Spleen (tissue), 11 donors: Measurements from ENCODE around the gene PLD4. TPM values are rescaled to one million over a fixed set of nuclear protein-coding genes. Genes with fewer than 3 reads are reported as not detected.
"Not testable (repeated sequence)": the region's sequence is repeated elsewhere in the genome, so short reads cannot be mapped to it uniquely, and the experiment has no call there.

ENCODE experiments used
- DNase-seq: peaks from one replicate; pipeline ENCODE4 v3.0.0-alpha.2; 2020
- H3K27ac ChIP-seq, 8 donors: fragments of 200-600 bp; sonication (generic) in 7 of 8; 1 replicate in 4 of 8; 2 replicates in 4 of 8; pipeline versions ENCODE4 v1.5.0 to v1.8.0; 2016 to 2021; ENCODE audit warnings: inconsistent platforms in 4 of 8, mild to moderate bottlenecking in 4 of 8, moderate library complexity in 1 of 8
- H3K27me3 ChIP-seq, 7 donors: fragments of 200-600 bp; sonication (generic) in 6 of 7; replicated peaks in 1 of 7; 1 replicate in 4 of 7; 2 replicates in 3 of 7; pipeline versions ENCODE4 v1.5.0 to v1.8.0; 2016 to 2021; ENCODE audit warnings: inconsistent platforms in 3 of 7, mild to moderate bottlenecking in 1 of 7
- H3K36me3 ChIP-seq, 6 donors: fragments of 200-600 bp; sonication (generic) in 5 of 6; 1 replicate in 4 of 6; 2 replicates in 2 of 6; pipeline versions ENCODE4 v1.5.0 to v1.8.0; 2016 to 2021; ENCODE audit warnings: inconsistent platforms in 2 of 6
- H3K4me1 ChIP-seq, 6 donors: fragments of 200-600 bp; sonication (generic) in 5 of 6; 1 replicate in 3 of 6; 2 replicates in 3 of 6; pipeline versions ENCODE4 v1.5.0 to v1.8.0; 2016 to 2021; ENCODE audit warnings: inconsistent platforms in 3 of 6
- H3K4me3 ChIP-seq, 8 donors: fragments of 200-600 bp; sonication (generic) in 7 of 8; 1 replicate in 4 of 8; 2 replicates in 4 of 8; pipeline versions ENCODE4 v1.5.0 to v1.8.0; 2016 to 2021; ENCODE audit warnings: inconsistent platforms in 4 of 8, mild to moderate bottlenecking in 4 of 8, moderate library complexity in 2 of 8
- H3K9me3 ChIP-seq, 8 donors: fragments of 200-600 bp; sonication (generic) in 7 of 8; 1 replicate in 4 of 8; 2 replicates in 4 of 8; pipeline versions ENCODE4 v1.5.0 to v1.8.0; 2016 to 2021; ENCODE audit warnings: inconsistent platforms in 4 of 8
- CTCF ChIP-seq, 11 experiments: fragments of 200-600 bp in 7 of 11; fragments of 450-650 bp in 4 of 11; sonication (generic) in 4 of 11; IDR thresholded peaks in 8 of 11; conservative IDR thresholded peaks in 3 of 11; 1 replicate in 7 of 11; 2 replicates in 4 of 11; pipeline versions ENCODE4 v1.4.0 to v1.8.0; 2016 to 2021; ENCODE audit warnings: antibody characterized with exemption in 11 of 11, inconsistent platforms in 4 of 11, mild to moderate bottlenecking in 1 of 11
- POLR2A ChIP-seq, 3 donors: fragments of 450-650 bp; IDR thresholded peaks; one replicate each; pipeline ENCODE4 v1.5.1; 2017; ENCODE audit warnings: antibody characterized with exemption in 3 of 3, mild to moderate bottlenecking in 1 of 3
- POLR2AphosphoS5 ChIP-seq, 3 donors: sonication (generic); formaldehyde crosslinking; IDR thresholded peaks; one replicate each; pipeline ENCODE4 v1.5.1; 2017; ENCODE audit warnings: antibody characterized with exemption in 3 of 3
- WGBS, 5 donors: extraction: QIAGEN DNeasy Blood & Tissue Kit in 3 of 5; methylation state at CpG; one replicate each; pipeline versions ENCODE4 v1.1.5 to v1.1.7; 2013 to 2018; 5-methylcytosine and 5-hydroxymethylcytosine counted together
- intact Hi-C: fragments of 100-400 bp; cut with DNase I; formaldehyde crosslinking; loops from one replicate; pipeline ENCODE4 v1.15.0; 2023; ENCODE audit warnings: low total_unique reads
- polyA plus RNA-seq, 3 donors: library from polyadenylated mRNA; stranded (reverse); fragments of 200-250 nt; gene quantifications; one replicate each; pipeline ENCODE4 v1.2.1, GENCODE V29; 2013
- total RNA-seq, 7 donors: library from RNA; depleted of rRNA in 3 of 7; stranded (reverse); fragments of >200 nt in 3 of 7; fragmentation: NEBNext Ultra II Directional in 4 of 7; extraction: Animal tissue kit (Norgen Biotek cat#: 25700) in 4 of 7; gene quantifications; one replicate each; pipeline versions ENCODE4 v1.1.0 to v1.2.1, GENCODE V29; 2016 to 2021
- donor health status: healthy with polysubstance abuse.
- donor health status: DM: no; HTN: no; CAD: no; lungs with moderate emphysema.
- donor health status: DM: no; HTN: no; CAD: no.
- donor health status: Bipolar disorder and iron deficiency.
- donor health status: healthy.
- donor health status: DM: no; HTN: no; CAD: no.
- donor health status: DM: yes; HTN: yes; CAD: no.

PLD4 gene
- total and polyA plus RNA-seq, 10 donors = 5.4 to 31.3 (median 22.9) TPM

- Histone ChIP-seq H3K9me3 (peaks cover 0 to 23% (median 18%) of the 10 kb centered on the region in 8 donors), H3K4me1 (no peaks in the 10 kb centered on the region), H3K27me3 (peaks cover 0 to under 1% (median 0%) of the 10 kb centered on the region in 7 donors), H3K27ac (no peak overlapping the region), H3K4me3 (no peak overlapping the region), H3K36me3 (no peaks in the 10 kb centered on the region)
- no peak for DNase-seq
- intact Hi-C loops = no loop called here
- no peak for TF ChIP-seq POLR2A (IDR thresholded peaks at IDR 0.05)
- WGBS, 5 donors = 83 to 92% (median 87%) methylated on average over 3 of the region's 3 CpGs
Measured at GRCh38 chr14:104912053-104912452, 12.6 kb upstream of the PLD4 start.

GRCh38 chr14:104913435-104913834, 11.2 kb upstream of the PLD4 start:
- no peak overlapping the region for H3K4me3 ChIP-seq
- H3K9me3 ChIP-seq = peaks cover 0 to 23% (median 18%) of the 10 kb centered on the region in 8 donors
- no peak overlapping the region for H3K27ac ChIP-seq
- no peaks in the 10 kb centered on the region for H3K36me3 ChIP-seq
- H3K27me3 ChIP-seq = no peaks in the 10 kb centered on the region
- no peak for TF ChIP-seq CTCF (IDR thresholded peaks at IDR 0.05 in 8 of 11, conservative IDR thresholded peaks at IDR 0.05 in 3 of 11)
- no peak for TF ChIP-seq POLR2A (IDR thresholded peaks at IDR 0.05)
- no peak for TF ChIP-seq POLR2AphosphoS5 (IDR thresholded peaks at IDR 0.05)
- WGBS, 5 donors = 80 to 94% (median 91%) methylated on average over 7 of the region's 7 CpGs
- H3K4me1 ChIP-seq = no peaks in the 10 kb centered on the region
- intact Hi-C loops = no loop called here
- DNase-seq = no peak

- Histone ChIP-seq H3K9me3 (peaks cover 0 to 9% (median 6%) of the 10 kb centered on the region in 8 donors), H3K4me1 (no peaks in the 10 kb centered on the region), H3K27me3 (no peaks in the 10 kb centered on the region), H3K4me3 (no peak overlapping the region), H3K36me3 (no peaks in the 10 kb centered on the region), H3K27ac (no peak overlapping the region)
- 90 to 92% (median 90%) methylated on average over 9 of the region's 9 CpGs for WGBS, 5 donors
- intact Hi-C loops = no loop called here
- TF ChIP-seq POLR2AphosphoS5 (IDR thresholded peaks at IDR 0.05) (no peak), CTCF (IDR thresholded peaks at IDR 0.05 in 8 of 11, conservative IDR thresholded peaks at IDR 0.05 in 3 of 11) (no peak), POLR2A (IDR thresholded peaks at IDR 0.05) (no peak)
- DNase-seq = no peak
Measured at GRCh38 chr14:104917116-104917515, 7.6 kb upstream of the PLD4 start.

GRCh38 chr14:104917993-104918392, 6.7 kb upstream of the PLD4 start:
- no peak for DNase-seq
- Histone ChIP-seq H3K27ac (no peak overlapping the region), H3K36me3 (no peaks in the 10 kb centered on the region), H3K4me3 (no peak overlapping the region), H3K9me3 (peaks cover 0 to under 1% (median 0%) of the 10 kb centered on the region in 8 donors), H3K4me1 (peaks cover 0 to 5% (median 3%) of the 10 kb centered on the region in 6 donors), H3K27me3 (no peaks in the 10 kb centered on the region)
- no peak for TF ChIP-seq CTCF (IDR thresholded peaks at IDR 0.05 in 8 of 11, conservative IDR thresholded peaks at IDR 0.05 in 3 of 11)
- 70 to 85% (median 80%) methylated on average over 4 of the region's 4 CpGs for WGBS, 5 donors
- intact Hi-C loops = no loop called here

GRCh38 chr14:104919152-104919992, 5.3 kb upstream of the PLD4 start:
- H3K4me3 ChIP-seq, intact Hi-C loops, H3K27ac ChIP-seq, H3K36me3 ChIP-seq, H3K9me3 ChIP-seq, H3K27me3 ChIP-seq, DNase-seq: not testable (repeated sequence)
- H3K4me1 ChIP-seq = peaks cover 0 to 19% (median 11%) of the 10 kb centered on the region in 6 donors
- 71 to 84% (median 79%) methylated on average over 12 of the region's 12 CpGs for WGBS, 5 donors
